ENCODE measurements around the gene TBC1D22A. TPM values are rescaled to one million over a fixed set of nuclear protein-coding genes. Genes with fewer than 3 reads are reported as not detected.

The TBC1D22A gene
- total and polyA plus RNA-seq, 8 donors: 13.3 to 53.1 (median 21.5) TPM

- Histone ChIP-seq H3K4me3 (no peak overlapping the region), H3K36me3 (no peaks in the 10 kb centered on the region), H3K27me3 (peaks cover 0 to 68% (median 0%) of the 10 kb centered on the region in 3 donors), H3K27ac (no peak overlapping the region), H3K4me1 (peaks cover 0 to 9% (median 0%) of the 10 kb centered on the region in 4 donors), H3K9me3 (no peaks in the 10 kb centered on the region)
- intact Hi-C loops (cut with DNase I; ENCODE audit: low total_unique reads): no loop called here
- DNase-seq: peak; percentile 25 to 72
- TF ChIP-seq POLR2AphosphoS5 (IDR thresholded peaks at IDR 0.05) (no peak), EP300 (IDR thresholded peaks at IDR 0.05) (no peak), POLR2A (IDR thresholded peaks at IDR 0.05) (no peak), CTCF (IDR thresholded peaks at IDR 0.05) (no peak)
- WGBS, 5 donors: 65 to 72% (median 68%) methylated on average over 17 to 25 of the region's 25 CpGs
Observed at GRCh38 chr22:47200273-47201051, 438.0 kb downstream of the TBC1D22A start.

GRCh38 chr22:47201186-47201995, 438.9 kb downstream of the TBC1D22A start:
- Histone ChIP-seq H3K27me3 (peaks cover 0 to 76% (median 0%) of the 10 kb centered on the region in 3 donors), H3K9me3 (no peaks in the 10 kb centered on the region), H3K4me3 (no peak overlapping the region), H3K36me3 (no peaks in the 10 kb centered on the region), H3K27ac (no peak overlapping the region), H3K4me1 (peaks cover 0 to 9% (median 0%) of the 10 kb centered on the region in 4 donors)
- no peak for TF ChIP-seq POLR2AphosphoS5 (IDR thresholded peaks at IDR 0.05)
- no peak for TF ChIP-seq CTCF (IDR thresholded peaks at IDR 0.05)
- no peak for TF ChIP-seq EP300 (IDR thresholded peaks at IDR 0.05)
- TF ChIP-seq POLR2A (IDR thresholded peaks at IDR 0.05): no peak
- peak in 1 of 2 donors; percentile 21 for DNase-seq
- intact Hi-C loops (cut with DNase I; ENCODE audit: low total_unique reads): no loop called here
- WGBS, 5 donors: 77 to 88% (median 86%) methylated on average over 10 to 15 of the region's 15 CpGs

GRCh38 chr22:47201996-47202818, 439.8 kb downstream of the TBC1D22A start:
- WGBS, 5 donors: 80 to 89% (median 88%) methylated on average over 13 to 27 of the region's 27 CpGs
- DNase-seq: peak in 1 of 2 donors; percentile 24
- intact Hi-C loops (cut with DNase I; ENCODE audit: low total_unique reads): no loop called here
- no peak overlapping the region for H3K4me3 ChIP-seq
- TF ChIP-seq CTCF (IDR thresholded peaks at IDR 0.05) (no peak), POLR2AphosphoS5 (IDR thresholded peaks at IDR 0.05) (no peak)
- H3K27ac ChIP-seq: no peak overlapping the region
- no peaks in the 10 kb centered on the region for H3K9me3 ChIP-seq
- H3K27me3 ChIP-seq: peaks cover 0 to 75% (median 0%) of the 10 kb centered on the region in 3 donors
- H3K4me1 ChIP-seq: peaks cover 0 to 7% (median 0%) of the 10 kb centered on the region in 4 donors
- H3K36me3 ChIP-seq: no peaks in the 10 kb centered on the region
